Caco-2 (cell line): ENCODE results near the gene RBM33. TPM values are rescaled to one million over a fixed set of nuclear protein-coding genes. Genes with fewer than 3 reads are reported as not detected.
"Not testable (repeated sequence)": the region's sequence is repeated elsewhere in the genome, so short reads cannot be mapped to it uniquely, and the experiment has no call there.

Experiments
- BruUV-seq: library from RNA; stranded (reverse); fragments of 400-500 nt; replicated peaks from 2 replicates; lab custom pipeline; 2021; lab: Mats Ljungman, UMichigan
- CTCF ChIA-PET: fragments of 300-600 bp; sonication (Branson Sonifier 250); formaldehyde crosslinking; loops from one replicate; lab custom pipeline; 2022; ENCODE audit warnings: antibody characterized with exemption; lab: Charles Lee
- POLR2A ChIA-PET: fragments of 300-600 bp; sonication (Branson Sonifier 250); formaldehyde crosslinking; loops from one replicate; lab custom pipeline; 2022; ENCODE audit warnings: antibody characterized with exemption; lab: Charles Lee
- DNase-seq, 2 experiments: peaks; one replicate each; pipeline versions ENCODE4 v3.0.0 to v3.0.0-alpha.2; 2020 to 2022
- H3K27me3 ChIP-seq: replicated peaks from 2 replicates; pipeline ENCODE4 v1.6.0; 2011; ENCODE audit warnings: low read length; ENCODE audit not compliant: control insufficient read depth, insufficient read depth
- H3K36me3 ChIP-seq: 2 replicates; pipeline ENCODE4 v1.5.1; 2011; ENCODE audit warnings: low read length; ENCODE audit not compliant: control insufficient read depth, insufficient read depth
- H3K4me1 ChIP-seq: fragments of 250-450 bp; sonication (Bioruptor Pico); 2 replicates; pipeline ENCODE4 v1.5.1; 2020; ENCODE audit warnings: mild to moderate bottlenecking
- H3K4me3 ChIP-seq: 2 replicates; pipeline ENCODE4 v1.5.1; 2011; ENCODE audit warnings: low read depth, mild to moderate bottlenecking, control low read depth, low read length
- H3K9me3 ChIP-seq: fragments of 250-450 bp; sonication (Bioruptor Pico); 2 replicates; pipeline ENCODE4 v1.5.1; 2020; ENCODE audit warnings: mild to moderate bottlenecking, moderate library complexity
- H3K27ac Mint-ChIP-seq: one replicate; pipeline ENCODE4 v1.8.0; 2022; ENCODE audit warnings: mixed read lengths; ENCODE audit not compliant: unreplicated experiment
- H3K27me3 Mint-ChIP-seq: one replicate; pipeline ENCODE4 v1.8.0; 2022; ENCODE audit warnings: mixed read lengths; ENCODE audit not compliant: insufficient read depth, unreplicated experiment
- H3K36me3 Mint-ChIP-seq: one replicate; pipeline ENCODE4 v1.8.0; 2022; ENCODE audit warnings: mild to moderate bottlenecking, mixed read lengths; ENCODE audit not compliant: insufficient read depth, unreplicated experiment
- H3K4me1 Mint-ChIP-seq: one replicate; pipeline ENCODE4 v1.8.0; 2022; ENCODE audit warnings: low read depth, mixed read lengths; ENCODE audit not compliant: unreplicated experiment
- H3K4me3 Mint-ChIP-seq: one replicate; pipeline ENCODE4 v1.8.0; 2022; ENCODE audit warnings: mild to moderate bottlenecking, moderate library complexity, mixed read lengths; ENCODE audit not compliant: unreplicated experiment
- H3K9me3 Mint-ChIP-seq: one replicate; pipeline ENCODE4 v1.8.0; 2022; ENCODE audit warnings: mixed read lengths; ENCODE audit not compliant: unreplicated experiment
- intact Hi-C: fragments of 100-400 bp; cut with micrococcal nuclease; formaldehyde crosslinking; loops from one replicate; pipeline ENCODE4 v1.10.0; 2022; ENCODE audit not compliant: unreplicated experiment
- total RNA-seq: library from RNA; stranded (reverse); gene quantifications from 2 replicates; pipeline ENCODE4 v1.2.3, GENCODE V29; 2022
- TF ChIP-seq, protein P1 (sequence below), 2 experiments: fragments of 200-600 bp in 1 of 2; IDR thresholded peaks; 1 replicate in 1 of 2; 2 replicates in 1 of 2; pipeline versions ENCODE4 v1.5.1 to v1.8.0; 2011 to 2022; ENCODE audit warnings: antibody characterized with exemption in 1 of 2, control low read depth in 1 of 2, inconsistent platforms in 1 of 2, low read depth in 1 of 2, low read length in 1 of 2, mild to moderate bottlenecking in 1 of 2, moderate library complexity in 1 of 2; ENCODE audit not compliant: insufficient read depth in 1 of 2, severe bottlenecking in 1 of 2, unreplicated experiment in 1 of 2

RBM33 gene
- total RNA-seq, 1 experiment from 2014 or later: 82.8 TPM

DNA sequence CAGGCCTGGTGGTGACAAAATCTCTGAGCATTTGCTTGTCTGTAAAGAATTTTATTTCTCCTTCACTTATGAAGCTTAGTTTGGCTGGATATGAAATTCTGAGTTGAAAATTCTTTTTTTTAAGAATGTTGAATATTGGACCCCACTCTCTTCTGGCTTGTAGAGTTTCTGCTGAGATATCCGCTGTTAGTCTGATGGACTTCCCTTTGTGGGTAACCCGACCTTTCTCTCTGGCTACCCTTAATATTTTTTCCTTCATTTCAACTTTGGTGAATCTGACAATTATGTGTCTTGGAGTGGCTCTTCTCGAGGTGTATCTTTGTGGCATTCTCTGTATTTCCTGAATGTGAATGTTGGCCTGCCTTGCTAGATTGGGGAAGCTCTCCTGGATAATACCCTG is 46.2 kb downstream of the RBM33 start:
- H3K4me1 ChIP-seq, DNase-seq, H3K27me3 ChIP-seq, CTCF ChIA-PET, H3K9me3 ChIP-seq, POLR2A ChIA-PET, H3K9me3 Mint-ChIP-seq, BruUV-seq, H3K27me3 Mint-ChIP-seq, H3K36me3 ChIP-seq, intact Hi-C loops, H3K4me1 Mint-ChIP-seq, H3K27ac Mint-ChIP-seq, H3K4me3 Mint-ChIP-seq, H3K4me3 ChIP-seq: not testable (repeated sequence)
- peaks cover 13% of the 10 kb centered on the region for H3K36me3 Mint-ChIP-seq

DNA sequence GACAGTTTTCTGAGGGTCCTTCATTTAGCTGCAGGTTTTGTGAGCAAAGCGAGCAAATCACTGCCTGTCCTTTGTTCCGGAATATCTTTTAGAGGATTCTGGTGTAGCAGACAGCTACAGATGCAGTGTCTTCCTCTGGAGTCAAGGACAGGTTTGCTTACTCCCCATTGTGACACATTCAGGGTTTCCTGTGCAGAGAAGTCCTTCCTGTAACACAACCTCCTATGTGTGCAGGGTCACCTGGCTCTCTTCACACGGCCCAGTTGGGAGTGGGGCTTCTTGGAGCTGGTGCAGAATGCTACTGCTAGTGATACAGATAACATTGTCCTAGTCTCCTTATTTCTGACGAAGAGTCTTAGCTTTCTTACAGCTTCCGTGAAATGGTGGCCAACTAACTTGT is 47.9 kb downstream of the RBM33 start:
- H3K9me3 ChIP-seq: no peaks in the 10 kb centered on the region
- Mint-ChIP-seq H3K9me3 (no peaks in the 10 kb centered on the region), H3K36me3 (peaks cover 13% of the 10 kb centered on the region), H3K4me1 (peaks cover 17% of the 10 kb centered on the region), H3K27me3 (no peaks in the 10 kb centered on the region), H3K4me3 (no peak overlapping the region), H3K27ac (no peak overlapping the region)
- H3K4me3 ChIP-seq: no peak overlapping the region
- no peak for DNase-seq
- H3K36me3 ChIP-seq: 0 out of 2 replicates have a peak, but pooled peaks cover 2% of the 10 kb centered on the region
- H3K27me3 ChIP-seq: no peaks in the 10 kb centered on the region
- intact Hi-C loops: no loop called here
- BruUV-seq: no TSS peak
- POLR2A ChIA-PET: no interaction called here
- CTCF ChIA-PET: interaction anchor here (1.3 kb wide), 1 partner anchor 93 kb away, joined by 7 read pairs; no protein-coding TSS in a partner anchor
- TF ChIP-seq, protein P1, sequence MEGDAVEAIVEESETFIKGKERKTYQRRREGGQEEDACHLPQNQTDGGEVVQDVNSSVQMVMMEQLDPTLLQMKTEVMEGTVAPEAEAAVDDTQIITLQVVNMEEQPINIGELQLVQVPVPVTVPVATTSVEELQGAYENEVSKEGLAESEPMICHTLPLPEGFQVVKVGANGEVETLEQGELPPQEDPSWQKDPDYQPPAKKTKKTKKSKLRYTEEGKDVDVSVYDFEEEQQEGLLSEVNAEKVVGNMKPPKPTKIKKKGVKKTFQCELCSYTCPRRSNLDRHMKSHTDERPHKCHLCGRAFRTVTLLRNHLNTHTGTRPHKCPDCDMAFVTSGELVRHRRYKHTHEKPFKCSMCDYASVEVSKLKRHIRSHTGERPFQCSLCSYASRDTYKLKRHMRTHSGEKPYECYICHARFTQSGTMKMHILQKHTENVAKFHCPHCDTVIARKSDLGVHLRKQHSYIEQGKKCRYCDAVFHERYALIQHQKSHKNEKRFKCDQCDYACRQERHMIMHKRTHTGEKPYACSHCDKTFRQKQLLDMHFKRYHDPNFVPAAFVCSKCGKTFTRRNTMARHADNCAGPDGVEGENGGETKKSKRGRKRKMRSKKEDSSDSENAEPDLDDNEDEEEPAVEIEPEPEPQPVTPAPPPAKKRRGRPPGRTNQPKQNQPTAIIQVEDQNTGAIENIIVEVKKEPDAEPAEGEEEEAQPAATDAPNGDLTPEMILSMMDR (IDR thresholded peaks at IDR 0.05; ENCODE audit: insufficient read depth in 1 of 2, low read depth in 1 of 2, low read length in 1 of 2, severe bottlenecking in 1 of 2, unreplicated experiment in 1 of 2): no peak
- no peaks in the 10 kb centered on the region; the same call in 1 of the 2 replicates for H3K4me1 ChIP-seq

DNA sequence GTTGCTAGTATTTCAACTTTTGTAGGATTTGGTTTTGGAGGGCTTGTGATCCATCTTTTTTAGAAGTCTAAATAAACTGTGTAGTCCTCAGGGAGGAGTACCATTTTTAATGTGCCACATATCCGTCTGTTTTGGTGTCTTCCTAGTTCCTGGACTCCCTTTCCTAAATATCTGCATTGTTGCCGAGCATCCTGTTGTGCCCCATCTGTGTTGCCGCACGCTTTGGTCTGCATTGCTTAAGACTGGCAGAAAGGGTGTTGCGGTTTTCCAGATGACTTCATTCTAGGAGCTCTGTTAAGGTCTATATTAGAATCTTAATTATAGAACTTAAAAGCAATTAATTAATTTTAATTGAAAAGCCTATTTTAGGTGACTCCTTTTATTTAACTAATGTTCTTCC is 49.4 kb downstream of the RBM33 start:
- Mint-ChIP-seq H3K4me1 (peaks cover 17% of the 10 kb centered on the region), H3K9me3 (no peaks in the 10 kb centered on the region), H3K27me3 (no peaks in the 10 kb centered on the region), H3K27ac (no peak overlapping the region), H3K36me3 (peaks cover 25% of the 10 kb centered on the region), H3K4me3 (no peak overlapping the region)
- no TSS peak for BruUV-seq
- intact Hi-C loops: no loop called here
- TF ChIP-seq, protein P1 (IDR thresholded peaks at IDR 0.05; ENCODE audit: insufficient read depth in 1 of 2, low read depth in 1 of 2, low read length in 1 of 2, severe bottlenecking in 1 of 2, unreplicated experiment in 1 of 2): no peak
- ChIA-PET CTCF (no interaction called here), POLR2A (no interaction called here)
- no peak for DNase-seq
- Histone ChIP-seq H3K4me3 (no peak overlapping the region), H3K9me3 (no peaks in the 10 kb centered on the region), H3K4me1 (peaks cover 5% of the 10 kb centered on the region; the same call in 1 of the 2 replicates), H3K27me3 (no peaks in the 10 kb centered on the region), H3K36me3 (0 out of 2 replicates have a peak, but pooled peaks cover 2% of the 10 kb centered on the region)
